Osteocyte (in vitro differentiated cells): ENCODE results near the gene EPHA6. TPM values are rescaled to one million over a fixed set of nuclear protein-coding genes. Genes with fewer than 3 reads are reported as not detected.

Experiments used
- DNase-seq: peaks from one replicate; pipeline ENCODE4 v3.0.0; 2021; ENCODE audit warnings: mixed read lengths; ENCODE audit not compliant: unreplicated experiment; ENCODE audit errors: extremely low spot score
- H3K27ac Mint-ChIP-seq: one replicate; pipeline ENCODE4 v1.8.0; 2021; ENCODE audit warnings: mild to moderate bottlenecking, mixed read lengths; ENCODE audit not compliant: unreplicated experiment
- H3K27me3 Mint-ChIP-seq: one replicate; pipeline ENCODE4 v1.8.0; 2021; ENCODE audit warnings: mixed read lengths; ENCODE audit not compliant: unreplicated experiment
- H3K36me3 Mint-ChIP-seq: one replicate; pipeline ENCODE4 v1.8.0; 2021; ENCODE audit warnings: mixed read lengths; ENCODE audit not compliant: unreplicated experiment
- H3K4me1 Mint-ChIP-seq: one replicate; pipeline ENCODE4 v1.8.0; 2021; ENCODE audit warnings: mixed read lengths; ENCODE audit not compliant: unreplicated experiment
- H3K4me3 Mint-ChIP-seq: one replicate; pipeline ENCODE4 v1.8.0; 2021; ENCODE audit warnings: mild to moderate bottlenecking, moderate library complexity, mixed read lengths; ENCODE audit not compliant: unreplicated experiment
- H3K9me3 Mint-ChIP-seq: one replicate; pipeline ENCODE4 v1.8.0; 2021; ENCODE audit warnings: mixed read lengths; ENCODE audit not compliant: unreplicated experiment
- total RNA-seq: library from RNA; stranded (reverse); gene quantifications from 2 replicates; pipeline ENCODE4 v1.2.1, GENCODE V29; 2021
- TF ChIP-seq, protein P1 (sequence below): fragments of 200-600 bp; sonication (generic); IDR thresholded peaks from 2 replicates; pipeline ENCODE4 v1.5.0; 2021; ENCODE audit warnings: antibody characterized with exemption, mild to moderate bottlenecking, moderate library complexity

EPHA6 gene
- total RNA-seq, 1 donor from 2014 or later, result 0.51 TPM

- no peak for DNase-seq
- TF ChIP-seq, protein P1, sequence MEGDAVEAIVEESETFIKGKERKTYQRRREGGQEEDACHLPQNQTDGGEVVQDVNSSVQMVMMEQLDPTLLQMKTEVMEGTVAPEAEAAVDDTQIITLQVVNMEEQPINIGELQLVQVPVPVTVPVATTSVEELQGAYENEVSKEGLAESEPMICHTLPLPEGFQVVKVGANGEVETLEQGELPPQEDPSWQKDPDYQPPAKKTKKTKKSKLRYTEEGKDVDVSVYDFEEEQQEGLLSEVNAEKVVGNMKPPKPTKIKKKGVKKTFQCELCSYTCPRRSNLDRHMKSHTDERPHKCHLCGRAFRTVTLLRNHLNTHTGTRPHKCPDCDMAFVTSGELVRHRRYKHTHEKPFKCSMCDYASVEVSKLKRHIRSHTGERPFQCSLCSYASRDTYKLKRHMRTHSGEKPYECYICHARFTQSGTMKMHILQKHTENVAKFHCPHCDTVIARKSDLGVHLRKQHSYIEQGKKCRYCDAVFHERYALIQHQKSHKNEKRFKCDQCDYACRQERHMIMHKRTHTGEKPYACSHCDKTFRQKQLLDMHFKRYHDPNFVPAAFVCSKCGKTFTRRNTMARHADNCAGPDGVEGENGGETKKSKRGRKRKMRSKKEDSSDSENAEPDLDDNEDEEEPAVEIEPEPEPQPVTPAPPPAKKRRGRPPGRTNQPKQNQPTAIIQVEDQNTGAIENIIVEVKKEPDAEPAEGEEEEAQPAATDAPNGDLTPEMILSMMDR, result no peak
- H3K27ac Mint-ChIP-seq, result no peak overlapping the region
These were observed 574.4 kb downstream of the EPHA6 start for GRCh38 chr3:97388774-97389173.

GRCh38 chr3:97389936-97390335, 575.5 kb downstream of the EPHA6 start:
- peaks cover under 1% of the 10 kb centered on the region for H3K27me3 Mint-ChIP-seq
- no peaks in the 10 kb centered on the region for H3K9me3 Mint-ChIP-seq
- H3K36me3 Mint-ChIP-seq, result no peaks in the 10 kb centered on the region
- no peak overlapping the region for H3K27ac Mint-ChIP-seq
- no peak for DNase-seq
- TF ChIP-seq, protein P1, result no peak
- no peaks in the 10 kb centered on the region for H3K4me1 Mint-ChIP-seq
- no peak overlapping the region for H3K4me3 Mint-ChIP-seq

More at GRCh38 chr3:97388774-97389173, 574.4 kb downstream of the EPHA6 start:
- no peaks in the 10 kb centered on the region for H3K9me3 Mint-ChIP-seq
- H3K4me1 Mint-ChIP-seq, result no peaks in the 10 kb centered on the region
- H3K36me3 Mint-ChIP-seq, result no peaks in the 10 kb centered on the region
- no peaks in the 10 kb centered on the region for H3K27me3 Mint-ChIP-seq
- no peak overlapping the region for H3K4me3 Mint-ChIP-seq

GRCh38 chr3:97391167-97391566, 576.8 kb downstream of the EPHA6 start:
- Mint-ChIP-seq H3K27me3 (peaks cover 3% of the 10 kb centered on the region), H3K36me3 (no peaks in the 10 kb centered on the region), H3K27ac (no peak overlapping the region), H3K4me1 (no peaks in the 10 kb centered on the region), H3K9me3 (no peaks in the 10 kb centered on the region), H3K4me3 (no peak overlapping the region)
- TF ChIP-seq, protein P1, result no peak
- no peak for DNase-seq

- H3K4me1 Mint-ChIP-seq, result no peaks in the 10 kb centered on the region
- no peak overlapping the region for H3K4me3 Mint-ChIP-seq
- no peaks in the 10 kb centered on the region for H3K9me3 Mint-ChIP-seq
- no peak overlapping the region for H3K27ac Mint-ChIP-seq
- TF ChIP-seq, protein P1, result no peak
- no peak for DNase-seq
- no peaks in the 10 kb centered on the region for H3K27me3 Mint-ChIP-seq
- H3K36me3 Mint-ChIP-seq, result no peaks in the 10 kb centered on the region
These were observed 595.2 kb downstream of the EPHA6 start for GRCh38 chr3:97409612-97410011.

DNA sequence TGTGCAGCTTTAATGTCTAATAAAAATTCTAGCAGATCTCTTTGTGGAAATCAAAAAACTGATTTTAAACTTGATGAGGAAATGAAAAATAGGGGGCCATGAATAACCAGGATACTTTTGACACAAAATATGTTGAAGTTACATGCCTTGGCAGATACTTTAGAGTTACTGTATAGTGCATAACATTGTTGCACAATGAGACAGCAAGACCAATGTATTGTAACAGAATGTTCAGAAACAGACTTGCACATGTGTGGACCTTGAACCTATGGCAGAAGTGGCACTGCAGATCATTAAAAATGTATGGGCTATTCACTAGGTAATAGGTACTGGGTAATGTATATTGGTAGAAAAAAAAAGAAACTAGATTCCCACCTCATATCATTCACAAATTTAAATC, 607.2 kb downstream of the EPHA6 start:
- Mint-ChIP-seq H3K27ac (no peak overlapping the region), H3K36me3 (no peaks in the 10 kb centered on the region)

More for the DNA sequence above, 607.2 kb downstream of the EPHA6 start:
- Mint-ChIP-seq H3K27me3 (peaks cover 4% of the 10 kb centered on the region), H3K4me3 (no peak overlapping the region), H3K9me3 (peaks cover 25% of the 10 kb centered on the region), H3K4me1 (no peaks in the 10 kb centered on the region)
- DNase-seq, result no peak
- TF ChIP-seq, protein P1, result no peak
